Embryonic facial prominence (tissue), 1 donor: ENCODE data around the gene KLHL12.

Experiments used
- DNase-seq: peaks from one replicate; pipeline ENCODE4 v3.0.0-alpha.2; 2016; ENCODE audit errors: extremely low spot score

KLHL12 gene

DNA sequence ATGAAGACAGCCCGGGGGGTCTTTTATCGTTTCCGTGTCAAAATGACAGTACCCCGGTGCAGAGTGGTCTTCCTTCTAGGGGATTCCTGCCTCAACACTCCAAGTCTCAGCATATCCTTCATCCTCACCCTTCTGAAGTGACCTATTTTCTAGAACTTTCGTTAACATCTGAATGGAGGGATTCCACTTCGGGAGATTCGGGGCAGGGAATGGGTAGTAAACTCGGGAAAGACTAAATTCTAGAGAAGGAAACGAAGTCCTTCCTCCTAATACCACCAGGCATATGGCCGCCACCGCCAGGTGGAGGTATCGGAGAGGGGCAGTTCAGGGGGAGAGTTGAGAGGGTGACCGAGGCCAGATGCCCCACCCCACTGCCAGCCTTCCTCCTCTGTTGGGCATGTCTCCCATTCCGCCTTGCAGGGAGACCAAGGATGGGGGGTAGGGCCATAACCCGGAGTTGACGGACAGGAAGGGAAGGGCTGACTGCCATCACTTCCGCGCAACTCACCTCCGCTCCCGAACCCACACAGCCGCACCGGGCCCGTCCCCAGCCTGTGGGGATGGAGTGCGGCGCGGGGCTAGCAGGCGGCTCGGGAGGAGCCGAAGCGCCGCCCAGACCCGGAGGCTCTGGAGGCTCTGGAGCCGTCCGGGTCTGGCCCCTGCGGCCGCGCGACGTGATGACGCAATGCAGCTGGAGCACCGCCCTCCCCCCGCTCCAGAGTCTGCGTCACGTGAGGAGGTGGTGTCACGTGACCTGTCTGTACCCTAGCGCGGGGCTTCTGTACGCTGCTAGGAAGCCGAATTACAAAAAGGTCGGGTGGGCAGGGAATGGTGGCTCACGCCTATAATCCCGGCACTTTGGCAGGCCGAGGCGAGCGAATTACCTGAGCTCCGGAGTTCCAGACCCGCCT, at the start of gene KLHL12:
Gene KLHL12 (minus strand): TSS at position 654 of the 911 bp plus-strand sequence. CDS start 2,072 bp downstream, outside the sequence.
- peak; percentile 94 for DNase-seq

DNA sequence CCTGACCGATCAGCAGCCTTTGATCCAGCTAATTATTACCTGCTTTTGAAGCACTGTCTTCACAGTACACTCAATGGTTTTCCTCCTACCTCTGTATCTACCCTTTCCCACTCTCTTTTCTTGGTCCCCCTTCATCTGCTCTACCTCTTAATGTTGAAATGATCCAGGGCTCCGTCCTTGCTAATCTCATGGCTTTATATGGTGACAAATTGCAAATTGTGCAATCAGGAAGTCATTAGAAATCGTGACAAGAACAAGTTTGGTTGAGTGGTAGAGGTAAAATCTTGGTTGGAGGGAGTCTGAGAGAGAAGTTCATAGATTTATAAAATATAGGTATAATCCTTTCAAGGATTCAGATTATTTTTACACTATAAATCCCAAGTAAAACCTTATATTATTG, 49.6 kb upstream of the KLHL12 start:
- no peak for DNase-seq

DNA sequence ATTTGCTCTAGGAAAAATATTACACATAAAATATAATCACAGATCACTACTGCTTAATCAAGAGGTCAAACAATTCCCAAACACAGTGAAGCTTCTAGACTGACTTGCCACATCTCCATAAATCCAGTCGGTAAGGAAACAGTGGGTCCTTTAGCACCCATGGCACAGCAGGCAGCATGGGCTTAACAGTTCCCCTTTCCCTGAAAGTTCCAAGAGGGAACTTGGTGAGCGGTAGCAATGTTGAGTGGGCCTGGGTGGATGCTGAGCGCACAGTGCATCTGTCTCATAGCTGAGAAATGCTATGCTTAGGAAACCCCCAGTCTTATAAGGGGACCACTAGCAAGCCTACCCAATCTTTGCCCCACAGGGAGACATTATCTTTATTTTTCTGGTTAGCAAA, 47.8 kb upstream of the KLHL12 start:
- DNase-seq = no peak

DNA sequence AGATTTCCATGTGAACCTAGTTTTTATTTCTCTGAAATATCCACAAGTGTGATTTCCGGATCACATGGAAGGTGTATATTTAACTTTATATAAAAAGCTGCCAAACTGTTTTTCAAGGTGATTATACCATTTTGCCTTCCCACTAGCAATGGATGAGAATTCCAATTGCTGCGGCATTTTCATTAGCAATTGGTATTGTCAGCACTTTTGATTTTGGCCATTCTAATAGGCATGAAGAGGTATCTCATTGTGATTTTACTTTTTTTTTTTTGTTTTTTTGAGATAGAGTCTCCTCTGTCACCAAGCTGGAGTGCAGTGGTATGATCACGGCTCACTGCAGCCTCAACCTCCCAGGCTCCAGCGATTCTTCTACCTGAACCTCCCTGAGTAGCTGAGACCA, 45.0 kb upstream of the KLHL12 start:
- no peak for DNase-seq

- DNase-seq = no peak
Measured at GRCh38 chr1:202968895-202969295, 41.9 kb upstream of the KLHL12 start.

- no peak for DNase-seq
Measured at GRCh38 chr1:202968351-202968750, 41.3 kb upstream of the KLHL12 start.

- DNase-seq = no peak
Measured at GRCh38 chr1:202967684-202968281, 40.7 kb upstream of the KLHL12 start.

- no peak for DNase-seq
Measured at GRCh38 chr1:202966006-202966898, 39.2 kb upstream of the KLHL12 start.

GRCh38 chr1:202965422-202965821, 38.4 kb upstream of the KLHL12 start:
- no peak for DNase-seq

DNA sequence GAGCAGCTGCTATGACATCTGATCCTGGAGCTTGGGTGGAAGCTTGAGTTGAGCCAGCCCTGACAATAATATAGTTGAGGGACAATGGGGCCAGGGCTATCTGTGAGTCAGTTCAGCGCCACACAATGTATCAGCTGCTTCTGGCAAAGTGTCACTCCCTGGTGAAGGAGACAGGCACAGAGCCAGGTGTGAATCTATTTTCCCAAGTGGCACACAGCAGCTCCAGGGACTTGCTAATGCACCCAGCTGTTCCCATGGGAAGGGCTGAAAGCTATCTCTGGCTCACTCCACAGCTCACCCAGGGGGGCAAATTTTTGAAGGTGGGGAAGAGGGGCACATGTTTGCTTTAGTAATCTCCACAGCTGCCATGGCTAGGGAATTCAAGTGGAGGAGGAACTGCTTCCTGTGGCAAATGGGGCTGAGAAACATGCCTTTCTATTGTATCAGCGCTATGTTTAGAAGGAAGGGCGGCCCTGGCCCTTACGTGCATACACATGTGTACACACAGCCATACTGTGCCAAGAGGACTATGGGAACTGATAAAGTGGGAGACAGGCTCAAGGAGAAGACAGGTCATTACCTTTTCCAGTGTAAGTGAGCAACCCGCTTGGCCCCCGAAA, 37.9 kb upstream of the KLHL12 start:
- DNase-seq = no peak

DNA sequence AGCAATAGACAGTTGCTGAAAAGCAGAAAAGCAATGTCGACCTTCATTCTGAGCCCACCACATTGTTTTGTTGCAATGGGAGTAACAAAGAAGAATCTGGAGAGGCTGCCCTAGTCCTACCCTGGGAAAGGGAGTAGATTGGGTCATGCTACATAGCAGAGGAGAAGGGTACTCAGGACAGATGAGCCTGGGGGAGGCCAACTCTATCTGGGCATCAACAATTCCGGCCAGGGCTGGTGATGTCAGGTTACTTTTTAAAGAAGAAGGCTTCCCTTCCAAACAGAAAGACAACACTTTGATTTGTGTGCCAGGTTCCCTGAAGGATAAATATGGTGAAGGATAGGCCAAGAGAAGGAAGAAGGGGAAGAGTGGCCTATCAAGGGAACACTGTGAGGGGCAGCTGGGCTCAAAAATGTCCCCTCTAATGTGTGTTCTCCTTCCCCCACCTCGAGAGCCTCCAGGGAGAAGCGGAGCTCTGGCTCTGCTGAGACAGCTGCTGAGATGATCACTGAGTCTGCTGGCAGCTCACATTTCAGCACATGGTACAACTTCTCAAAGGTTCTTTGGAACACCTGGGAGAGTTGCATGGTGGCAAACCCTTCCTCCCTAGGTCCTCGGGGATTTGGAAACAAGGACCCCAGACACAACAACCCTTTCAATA, 34.3 kb upstream of the KLHL12 start:
- DNase-seq = no peak

DNA sequence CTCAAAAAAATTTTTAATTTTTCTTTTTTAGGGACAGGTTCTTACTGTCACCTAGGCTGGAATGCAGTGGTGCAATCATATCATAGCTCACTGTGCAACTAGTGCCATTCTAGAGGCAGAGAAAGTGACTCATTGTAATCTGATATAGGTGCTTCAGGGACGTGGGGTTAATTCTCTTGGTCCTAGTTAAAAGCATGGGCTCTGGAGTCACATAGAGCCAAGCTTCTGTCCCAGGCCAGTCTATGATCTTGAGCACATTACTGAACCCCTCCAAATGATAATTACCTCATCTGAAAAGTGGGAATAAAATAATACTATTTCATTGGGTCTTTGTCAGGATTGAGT, 32.2 kb upstream of the KLHL12 start:
- DNase-seq = no peak

GRCh38 chr1:202958544-202959275, 31.7 kb upstream of the KLHL12 start:
- DNase-seq = no peak

DNA sequence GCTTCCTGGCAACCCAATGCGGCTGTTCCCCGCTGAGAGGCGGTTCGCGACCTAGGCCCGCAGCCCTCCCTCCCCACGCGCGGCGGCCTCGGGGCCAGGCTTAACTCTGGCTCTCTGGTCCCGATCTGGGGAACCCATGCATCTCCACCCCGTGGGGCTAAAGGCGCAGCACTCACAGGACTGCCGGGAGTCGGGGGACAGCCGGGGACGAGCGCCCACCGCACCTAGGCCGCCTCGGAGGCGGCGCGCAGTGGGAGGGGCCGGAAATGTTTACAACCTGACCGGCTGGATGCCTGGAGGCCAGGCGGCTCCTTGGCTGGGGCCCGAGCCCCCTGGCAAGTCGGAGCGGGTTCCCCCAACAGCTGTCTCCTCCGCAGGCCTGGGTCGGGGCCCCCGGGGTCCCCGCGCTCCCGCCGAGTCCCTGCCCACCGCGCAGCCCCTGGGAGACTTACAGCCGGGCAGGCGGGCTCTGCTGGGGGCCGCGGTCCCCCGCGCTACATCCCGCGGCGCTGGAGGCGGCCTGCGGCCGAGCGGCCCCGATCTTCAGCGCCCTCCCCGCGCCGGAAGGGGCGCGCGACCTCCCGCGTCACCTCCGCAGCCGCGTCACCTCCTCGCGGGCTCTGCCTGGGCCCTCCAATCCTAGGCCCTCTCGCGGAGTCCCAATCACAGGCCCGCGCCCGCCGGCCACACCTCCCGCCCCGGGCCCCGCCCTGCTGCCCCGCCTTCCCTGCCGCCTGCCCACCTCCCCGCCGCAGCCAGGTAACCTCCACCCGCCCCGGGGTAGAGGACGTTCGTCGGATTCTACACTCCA, 30.9 kb upstream of the KLHL12 start, which contains the start of gene ADIPOR1:
Gene ADIPOR1 (minus strand): TSS at position 580 of the 811 bp plus-strand sequence. CDS start 7,242 bp downstream, outside the sequence.
- peak; percentile 78 for DNase-seq

- DNase-seq = no peak
Measured at GRCh38 chr1:202956969-202957368, 29.9 kb upstream of the KLHL12 start.

DNA sequence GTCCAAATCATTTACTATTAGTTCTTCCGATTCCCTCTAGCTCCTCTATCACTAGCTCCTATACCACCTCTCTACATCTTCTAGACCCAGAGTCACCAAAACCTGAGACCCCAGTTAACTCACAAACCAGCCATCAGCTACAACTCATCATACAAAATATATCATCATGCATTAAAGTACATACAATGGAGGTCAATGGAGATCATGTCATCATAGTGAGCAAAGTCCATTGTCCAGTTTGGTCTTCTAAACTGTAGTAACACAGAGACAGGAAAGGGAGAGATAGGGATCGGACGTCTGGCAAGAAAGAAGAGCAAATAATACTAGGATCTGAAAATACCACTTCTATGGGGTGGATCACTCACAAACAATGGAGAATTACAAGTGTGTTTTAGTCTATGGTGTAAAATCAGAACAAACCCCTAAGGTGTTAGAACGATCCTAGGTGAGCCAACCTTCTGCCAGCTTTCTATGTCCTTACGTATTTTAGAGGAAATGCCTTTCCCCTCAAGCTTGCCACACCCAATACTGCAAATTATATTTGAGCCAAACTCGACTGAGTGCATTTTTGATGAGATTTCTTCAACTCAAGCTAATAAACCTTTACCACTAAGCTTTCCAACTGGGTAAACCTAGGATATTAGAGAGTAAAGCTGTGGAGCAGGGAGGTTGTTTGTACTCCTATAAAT, 27.2 kb upstream of the KLHL12 start:
- DNase-seq = no peak

DNA sequence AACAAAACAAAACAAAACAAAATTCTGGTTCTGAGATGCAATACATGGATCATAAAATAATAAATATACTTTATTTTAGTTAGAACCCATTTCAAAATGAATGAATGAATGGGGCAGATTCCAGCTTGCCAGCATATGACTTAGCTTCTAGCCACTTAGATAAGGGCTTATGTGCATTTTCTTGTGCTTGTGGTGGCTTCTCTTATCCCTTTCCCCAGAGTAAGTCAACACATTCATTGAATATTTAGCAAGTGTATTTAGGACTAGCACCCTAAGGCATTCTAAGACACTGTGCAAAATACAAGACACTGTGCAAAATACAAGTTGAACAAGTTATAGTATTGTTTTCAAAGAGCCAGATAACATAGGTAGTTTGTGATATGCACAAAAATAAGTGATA, 26.4 kb upstream of the KLHL12 start:
- DNase-seq = no peak

DNA sequence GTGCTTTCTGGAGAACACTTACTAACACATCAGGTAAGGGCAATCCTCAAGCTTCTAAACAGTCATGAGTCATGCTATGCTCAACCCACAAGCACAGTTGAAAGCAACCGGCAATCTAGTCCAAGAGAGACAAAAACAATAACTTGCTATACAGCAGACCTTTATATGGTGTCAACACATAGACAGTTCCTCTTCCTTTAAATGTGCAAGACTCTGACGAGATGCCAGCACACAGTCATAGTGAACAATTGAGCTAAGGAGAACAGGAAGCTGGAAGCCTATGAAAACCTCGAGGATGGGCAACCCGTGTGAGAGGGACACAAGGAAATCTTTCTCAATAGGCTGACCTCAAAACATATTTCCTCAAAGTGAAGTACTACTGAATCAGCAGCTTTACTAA, 25.8 kb upstream of the KLHL12 start:
- DNase-seq = no peak

GRCh38 chr1:202952099-202952498, 25.1 kb upstream of the KLHL12 start:
- no peak for DNase-seq
